Smooth muscle cell (in vitro differentiated cells): ENCODE measurements around the gene RING1. TPM values are rescaled to one million over a fixed set of nuclear protein-coding genes. Genes with fewer than 3 reads are reported as not detected.

Source experiments
- DNase-seq: peaks from one replicate; lab custom pipeline; 2025; ENCODE audit not compliant: unreplicated experiment; lab: John Stamatoyannopoulos, UW
- H2AFZ ChIP-seq: fragments of 200-600 bp; sonication (generic); 2 replicates; pipeline ENCODE4 v1.6.0; 2016; ENCODE audit warnings: antibody characterized with exemption, low read depth, mild to moderate bottlenecking
- H3F3A ChIP-seq: fragments of 200-600 bp; sonication (generic); 2 replicates; pipeline ENCODE4 v1.6.0; 2017; ENCODE audit warnings: antibody characterized with exemption, low read depth
- H3K27ac ChIP-seq: fragments of 200-600 bp; sonication (generic); 2 replicates; pipeline ENCODE4 v1.5.1; 2016; ENCODE audit warnings: low read depth, mild to moderate bottlenecking
- H3K27me3 ChIP-seq: fragments of 200-600 bp; sonication (generic); 2 replicates; pipeline ENCODE4 v1.6.1; 2016; ENCODE audit warnings: low read depth, mild to moderate bottlenecking
- H3K36me3 ChIP-seq: fragments of 200-600 bp; sonication (generic); 2 replicates; pipeline ENCODE4 v1.5.1; 2016; ENCODE audit warnings: low read depth
- H3K4me1 ChIP-seq: fragments of 200-600 bp; sonication (generic); 2 replicates; pipeline ENCODE4 v1.5.1; 2016; ENCODE audit warnings: low read depth
- H3K4me2 ChIP-seq: fragments of 200-600 bp; sonication (generic); 2 replicates; pipeline ENCODE4 v1.6.0; 2016; ENCODE audit warnings: mild to moderate bottlenecking
- H3K4me3 ChIP-seq: fragments of 200-600 bp; sonication (generic); 2 replicates; pipeline ENCODE4 v1.5.1; 2016; ENCODE audit warnings: mild to moderate bottlenecking
- H3K79me2 ChIP-seq: fragments of 200-600 bp; sonication (generic); 2 replicates; pipeline ENCODE4 v1.6.0; 2016; ENCODE audit warnings: low read depth, mild to moderate bottlenecking
- H3K9ac ChIP-seq: fragments of 200-600 bp; sonication (generic); 2 replicates; pipeline ENCODE4 v1.6.0; 2016; ENCODE audit warnings: low read depth
- H3K9me3 ChIP-seq: fragments of 200-600 bp; sonication (generic); replicated peaks from 2 replicates; pipeline ENCODE4 v1.5.1; 2016; ENCODE audit warnings: low read depth
- H4K20me1 ChIP-seq: fragments of 200-600 bp; sonication (generic); 2 replicates; pipeline ENCODE4 v1.6.0; 2016; ENCODE audit warnings: low read depth
- WGBS: methylation state at CpG from one replicate; pipeline ENCODE4 v1.1.7; 2016; ENCODE audit warnings: low lambda C conversion rate; 5-methylcytosine and 5-hydroxymethylcytosine counted together
- polyA plus RNA-seq: library from polyadenylated mRNA; unstranded; fragments of >200 nt; fragmentation: Nextera tagmentation; extraction: Ambion mirVana; gene quantifications from 2 replicates; pipeline ENCODE4 v1.2.1, GENCODE V29; 2016
- total RNA-seq: library from RNA; depleted of rRNA; stranded (reverse); fragments of >200 nt; gene quantifications from 2 replicates; pipeline ENCODE4 v1.2.3, GENCODE V29; 2014
- TF ChIP-seq, protein P1 (sequence below): fragments of 200-600 bp; sonication (generic); IDR thresholded peaks from 2 replicates; pipeline ENCODE4 v1.5.1; 2017; ENCODE audit warnings: borderline replicate concordance, mild to moderate bottlenecking, antibody characterized with exemption; ENCODE audit not compliant: insufficient read depth, poor library complexity, severe bottlenecking

The RING1 gene
- total and polyA plus RNA-seq, 2 experiments from 2014 or later = 31.6 to 32.2 TPM

- H3K4me1 ChIP-seq = peaks cover 35% of the 10 kb centered on the region
- peak overlapping the region; percentile 83 for H3K4me3 ChIP-seq
- 10% methylated on average over 8 of the region's 20 CpGs for WGBS
- no peaks in the 10 kb centered on the region for H3K27me3 ChIP-seq
- no peak overlapping the region for H2AFZ ChIP-seq
- H3K4me2 ChIP-seq = peak overlapping the region; percentile 95
- peaks cover 22% of the 10 kb centered on the region for H3K79me2 ChIP-seq
- peak overlapping the region; percentile 94 for H3K27ac ChIP-seq
- peaks cover 18% of the 10 kb centered on the region for H3F3A ChIP-seq
- peaks cover 29% of the 10 kb centered on the region for H4K20me1 ChIP-seq
- peaks cover 6% of the 10 kb centered on the region for H3K36me3 ChIP-seq
- peak overlapping the region; percentile 98 for H3K9ac ChIP-seq
- peak; percentile 44 for DNase-seq
- TF ChIP-seq, protein P1, sequence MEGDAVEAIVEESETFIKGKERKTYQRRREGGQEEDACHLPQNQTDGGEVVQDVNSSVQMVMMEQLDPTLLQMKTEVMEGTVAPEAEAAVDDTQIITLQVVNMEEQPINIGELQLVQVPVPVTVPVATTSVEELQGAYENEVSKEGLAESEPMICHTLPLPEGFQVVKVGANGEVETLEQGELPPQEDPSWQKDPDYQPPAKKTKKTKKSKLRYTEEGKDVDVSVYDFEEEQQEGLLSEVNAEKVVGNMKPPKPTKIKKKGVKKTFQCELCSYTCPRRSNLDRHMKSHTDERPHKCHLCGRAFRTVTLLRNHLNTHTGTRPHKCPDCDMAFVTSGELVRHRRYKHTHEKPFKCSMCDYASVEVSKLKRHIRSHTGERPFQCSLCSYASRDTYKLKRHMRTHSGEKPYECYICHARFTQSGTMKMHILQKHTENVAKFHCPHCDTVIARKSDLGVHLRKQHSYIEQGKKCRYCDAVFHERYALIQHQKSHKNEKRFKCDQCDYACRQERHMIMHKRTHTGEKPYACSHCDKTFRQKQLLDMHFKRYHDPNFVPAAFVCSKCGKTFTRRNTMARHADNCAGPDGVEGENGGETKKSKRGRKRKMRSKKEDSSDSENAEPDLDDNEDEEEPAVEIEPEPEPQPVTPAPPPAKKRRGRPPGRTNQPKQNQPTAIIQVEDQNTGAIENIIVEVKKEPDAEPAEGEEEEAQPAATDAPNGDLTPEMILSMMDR = no peak
- H3K9me3 ChIP-seq = no peaks in the 10 kb centered on the region
These were observed 1.3 kb upstream of the RING1 start for GRCh38 chr6:33206864-33207551.

GRCh38 chr6:33207552-33208090 is 679 bp upstream of the RING1 start:
- Histone ChIP-seq H3K4me1 (peaks cover 33% of the 10 kb centered on the region), H3K79me2 (peaks cover 16% of the 10 kb centered on the region), H3K4me3 (peak overlapping the region; percentile 83), H3F3A (peaks cover 15% of the 10 kb centered on the region), H3K9me3 (no peaks in the 10 kb centered on the region), H4K20me1 (peaks cover 23% of the 10 kb centered on the region), H2AFZ (peak overlapping the region; percentile 45), H3K27me3 (no peaks in the 10 kb centered on the region), H3K36me3 (peaks cover under 1% of the 10 kb centered on the region), H3K4me2 (peak overlapping the region; percentile 95), H3K27ac (peak overlapping the region; percentile 94), H3K9ac (peak overlapping the region; percentile 98)
- WGBS = 1% methylated on average over 16 of the region's 29 CpGs
- no peak for DNase-seq
- TF ChIP-seq, protein P1 = no peak

- Histone ChIP-seq H3K36me3 (no peaks in the 10 kb centered on the region), H3F3A (peaks cover 15% of the 10 kb centered on the region), H3K79me2 (no peaks in the 10 kb centered on the region), H3K27ac (no peak overlapping the region), H3K27me3 (peaks cover 5% of the 10 kb centered on the region), H3K4me1 (peaks cover 33% of the 10 kb centered on the region), H2AFZ (no peak overlapping the region), H3K4me2 (no peak overlapping the region), H4K20me1 (peaks cover 6% of the 10 kb centered on the region), H3K4me3 (no peak overlapping the region), H3K9me3 (no peaks in the 10 kb centered on the region), H3K9ac (no peak overlapping the region)
- DNase-seq = no peak
- TF ChIP-seq, protein P1 = no peak
- WGBS = 96% methylated on average over 10 of the region's 10 CpGs
These were observed 1.6 kb downstream of the RING1 start for GRCh38 chr6:33209856-33210255.
